Measurements from ENCODE around the gene EAPP. TPM values are rescaled to one million over a fixed set of nuclear protein-coding genes. Genes with fewer than 3 reads are reported as not detected.

EAPP gene
- total and polyA plus RNA-seq, 10 of the 15 experiments (the other 5 are each of a cell fraction or from before 2014, with no cell fraction given) = 23.5 to 94.6 (median 44.7) TPM

DNA sequence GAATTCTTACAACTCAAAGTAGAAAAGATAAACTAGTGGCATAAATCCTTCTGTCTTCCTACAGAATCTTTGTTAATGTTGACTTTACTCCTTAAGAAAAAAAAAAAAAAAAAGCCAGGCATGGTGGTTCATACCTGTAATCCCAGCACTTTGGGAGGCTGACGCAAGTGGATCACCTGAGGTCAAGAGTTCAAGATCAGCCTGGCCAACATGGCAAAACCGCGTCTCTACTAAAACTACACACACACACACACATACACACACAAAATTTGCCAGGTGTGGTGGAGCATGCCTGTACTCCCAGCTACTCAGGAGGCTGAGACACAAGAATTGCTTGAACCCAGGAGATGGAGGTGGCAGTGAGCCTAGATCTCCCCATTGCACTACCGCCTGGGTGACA lies 59.8 kb downstream of the EAPP start:
- 86% methylated on average over 4 of the region's 4 CpGs for WGBS (ENCODE audit: insufficient coverage, insufficient replicate concordance, low lambda C conversion rate, missing lambda C conversion rate)
- SMC1A ChIA-PET (ENCODE audit: uncharacterized antibody, unreplicated experiment) = no interaction called here
- Histone ChIP-seq H3K9ac (ENCODE audit: control insufficient read depth, insufficient read depth, low read length) (no peak overlapping the region), H4K20me1 (ENCODE audit: control insufficient read depth, insufficient read depth) (no peaks in the 10 kb centered on the region), H3K9me3 (replicated peaks; ENCODE audit: control insufficient read depth, insufficient read depth, low read length) (no peaks in the 10 kb centered on the region), H3K4me2 (ENCODE audit: control insufficient read depth, insufficient read depth) (no peak overlapping the region), H3K4me3 (no peak overlapping the region), H3K79me2 (ENCODE audit: control insufficient read depth, insufficient read depth, low read length) (no peaks in the 10 kb centered on the region), H3K36me3 (ENCODE audit: control insufficient read depth in 2 of 2, insufficient read depth in 2 of 2, low read length in 1 of 2) (no peaks in the 10 kb centered on the region), H3K27ac (ENCODE audit: control insufficient read depth, insufficient read depth) (no peak overlapping the region), H3K27me3 (replicated peaks in 1 of 2; ENCODE audit: control insufficient read depth in 2 of 2, insufficient read depth in 2 of 2, low read length in 1 of 2) (no peaks in the 10 kb centered on the region), H3K4me1 (ENCODE audit: control insufficient read depth, insufficient read depth, low read length) (no peaks in the 10 kb centered on the region), H2AFZ (ENCODE audit: control insufficient read depth, low read depth, low read length) (no peak overlapping the region)
- ATAC-seq (no peak), FAIRE-seq (no peak), DNase-seq (ENCODE audit: low read depth, low spot score) (no peak)
- intact Hi-C loops (cut with micrococcal nuclease; ENCODE audit: unreplicated experiment) = no loop called here
- CTCF ChIA-PET = no interaction called here
- RAD21 ChIA-PET (ENCODE audit: unreplicated experiment) = interaction anchor here (0.6 kb wide), 1 partner anchor 1141 kb away, joined by 3 read pairs; no protein-coding TSS in a partner anchor
- TF ChIP-seq NFIC (IDR thresholded peaks at IDR 0.05; ENCODE audit: low read depth, low read length) (no peak), MXI1 (IDR thresholded peaks at IDR 0.05; ENCODE audit: low read depth, low read length) (no peak), FOXM1 (IDR thresholded peaks at IDR 0.05; ENCODE audit: low read depth, low read length) (no peak), CBX3 (IDR thresholded peaks at IDR 0.05; ENCODE audit: borderline replicate concordance, low read depth) (no peak)
- TF ChIP-seq, protein P1, sequence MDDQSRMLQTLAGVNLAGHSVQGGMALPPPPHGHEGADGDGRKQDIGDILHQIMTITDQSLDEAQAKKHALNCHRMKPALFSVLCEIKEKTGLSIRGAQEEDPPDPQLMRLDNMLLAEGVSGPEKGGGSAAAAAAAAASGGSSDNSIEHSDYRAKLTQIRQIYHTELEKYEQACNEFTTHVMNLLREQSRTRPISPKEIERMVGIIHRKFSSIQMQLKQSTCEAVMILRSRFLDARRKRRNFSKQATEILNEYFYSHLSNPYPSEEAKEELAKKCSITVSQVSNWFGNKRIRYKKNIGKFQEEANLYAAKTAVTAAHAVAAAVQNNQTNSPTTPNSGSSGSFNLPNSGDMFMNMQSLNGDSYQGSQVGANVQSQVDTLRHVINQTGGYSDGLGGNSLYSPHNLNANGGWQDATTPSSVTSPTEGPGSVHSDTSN (IDR thresholded peaks at IDR 0.05; ENCODE audit: insufficient replicate concordance, low read depth, low read length) = no peak
- POLR2A ChIA-PET = no interaction called here
- in situ Hi-C loops (cut with MboI) = no loop called here
- BruUV-seq (replicated peaks) = no TSS peak

DNA sequence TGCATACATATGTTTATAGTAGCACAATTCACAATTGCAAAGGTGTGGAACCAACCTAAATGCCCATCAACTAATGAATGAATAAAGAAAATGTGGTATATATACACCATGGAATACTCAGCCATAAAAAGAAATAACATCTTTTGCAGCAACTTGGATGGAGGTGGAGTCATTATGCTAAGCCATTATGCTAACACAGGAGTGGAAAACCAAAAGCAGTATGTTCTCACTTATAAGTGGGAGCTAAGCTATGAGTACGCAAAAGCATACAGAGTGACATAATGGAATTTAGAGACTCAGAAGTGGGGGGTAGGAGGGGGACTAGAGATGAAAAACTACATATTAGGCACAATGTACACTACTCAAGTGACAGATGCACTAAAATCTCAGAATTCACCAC lies 61.2 kb downstream of the EAPP start:
- Histone ChIP-seq H3K4me2 (ENCODE audit: control insufficient read depth, insufficient read depth) (no peak overlapping the region), H4K20me1 (ENCODE audit: control insufficient read depth, insufficient read depth) (no peaks in the 10 kb centered on the region), H3K36me3 (ENCODE audit: control insufficient read depth in 2 of 2, insufficient read depth in 2 of 2, low read length in 1 of 2) (no peaks in the 10 kb centered on the region), H3K4me1 (ENCODE audit: control insufficient read depth, insufficient read depth, low read length) (no peaks in the 10 kb centered on the region), H3K27me3 (replicated peaks in 1 of 2; ENCODE audit: control insufficient read depth in 2 of 2, insufficient read depth in 2 of 2, low read length in 1 of 2) (no peaks in the 10 kb centered on the region), H3K9me3 (replicated peaks; ENCODE audit: control insufficient read depth, insufficient read depth, low read length) (no peaks in the 10 kb centered on the region), H3K79me2 (ENCODE audit: control insufficient read depth, insufficient read depth, low read length) (no peaks in the 10 kb centered on the region), H3K27ac (ENCODE audit: control insufficient read depth, insufficient read depth) (no peak overlapping the region), H2AFZ (ENCODE audit: control insufficient read depth, low read depth, low read length) (no peak overlapping the region), H3K9ac (ENCODE audit: control insufficient read depth, insufficient read depth, low read length) (no peak overlapping the region), H3K4me3 (no peak overlapping the region)
- WGBS (ENCODE audit: insufficient coverage, insufficient replicate concordance, low lambda C conversion rate, missing lambda C conversion rate) = 100% methylated on average over 1 of the region's 1 CpG
- ChIA-PET POLR2A (no interaction called here), CTCF (interaction anchor here (1.1 kb wide), 1 partner anchor 147 kb away, joined by 5 read pairs; no protein-coding TSS in a partner anchor), SMC1A (ENCODE audit: uncharacterized antibody, unreplicated experiment) (no interaction called here), RAD21 (ENCODE audit: unreplicated experiment) (interaction anchor here (0.5 kb wide), 1 partner anchor 952 kb away, joined by 4 read pairs; no protein-coding TSS in a partner anchor)
- in situ Hi-C loops (cut with MboI) = no loop called here
- ATAC-seq (no peak), DNase-seq (ENCODE audit: low read depth, low spot score) (no peak), FAIRE-seq (no peak)
- no TSS peak for BruUV-seq (replicated peaks)
- intact Hi-C loops (cut with micrococcal nuclease; ENCODE audit: unreplicated experiment) = no loop called here
- TF ChIP-seq RELA (IDR thresholded peaks at IDR 0.05; ENCODE audit: borderline replicate concordance, partially characterized antibody) (no peak), ZSCAN29 (IDR thresholded peaks at IDR 0.05) (no peak), BMI1 (IDR thresholded peaks at IDR 0.05; ENCODE audit: borderline replicate concordance) (no peak), BACH1 (IDR thresholded peaks at IDR 0.05; ENCODE audit: borderline replicate concordance) (no peak), SREBF1 (IDR thresholded peaks at IDR 0.05; ENCODE audit: low read length) (no peak), POU2F2 (IDR thresholded peaks at IDR 0.05; ENCODE audit: borderline replicate concordance, low read depth, low read length) (no peak), NRF1 (conservative IDR thresholded peaks at IDR 0.05; ENCODE audit: low read depth, low read length) (no peak)
- TF ChIP-seq, protein P2, sequence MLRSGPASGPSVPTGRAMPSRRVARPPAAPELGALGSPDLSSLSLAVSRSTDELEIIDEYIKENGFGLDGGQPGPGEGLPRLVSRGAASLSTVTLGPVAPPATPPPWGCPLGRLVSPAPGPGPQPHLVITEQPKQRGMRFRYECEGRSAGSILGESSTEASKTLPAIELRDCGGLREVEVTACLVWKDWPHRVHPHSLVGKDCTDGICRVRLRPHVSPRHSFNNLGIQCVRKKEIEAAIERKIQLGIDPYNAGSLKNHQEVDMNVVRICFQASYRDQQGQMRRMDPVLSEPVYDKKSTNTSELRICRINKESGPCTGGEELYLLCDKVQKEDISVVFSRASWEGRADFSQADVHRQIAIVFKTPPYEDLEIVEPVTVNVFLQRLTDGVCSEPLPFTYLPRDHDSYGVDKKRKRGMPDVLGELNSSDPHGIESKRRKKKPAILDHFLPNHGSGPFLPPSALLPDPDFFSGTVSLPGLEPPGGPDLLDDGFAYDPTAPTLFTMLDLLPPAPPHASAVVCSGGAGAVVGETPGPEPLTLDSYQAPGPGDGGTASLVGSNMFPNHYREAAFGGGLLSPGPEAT (IDR thresholded peaks at IDR 0.05; ENCODE audit: low read depth) = no peak
- TF ChIP-seq, protein P3, sequence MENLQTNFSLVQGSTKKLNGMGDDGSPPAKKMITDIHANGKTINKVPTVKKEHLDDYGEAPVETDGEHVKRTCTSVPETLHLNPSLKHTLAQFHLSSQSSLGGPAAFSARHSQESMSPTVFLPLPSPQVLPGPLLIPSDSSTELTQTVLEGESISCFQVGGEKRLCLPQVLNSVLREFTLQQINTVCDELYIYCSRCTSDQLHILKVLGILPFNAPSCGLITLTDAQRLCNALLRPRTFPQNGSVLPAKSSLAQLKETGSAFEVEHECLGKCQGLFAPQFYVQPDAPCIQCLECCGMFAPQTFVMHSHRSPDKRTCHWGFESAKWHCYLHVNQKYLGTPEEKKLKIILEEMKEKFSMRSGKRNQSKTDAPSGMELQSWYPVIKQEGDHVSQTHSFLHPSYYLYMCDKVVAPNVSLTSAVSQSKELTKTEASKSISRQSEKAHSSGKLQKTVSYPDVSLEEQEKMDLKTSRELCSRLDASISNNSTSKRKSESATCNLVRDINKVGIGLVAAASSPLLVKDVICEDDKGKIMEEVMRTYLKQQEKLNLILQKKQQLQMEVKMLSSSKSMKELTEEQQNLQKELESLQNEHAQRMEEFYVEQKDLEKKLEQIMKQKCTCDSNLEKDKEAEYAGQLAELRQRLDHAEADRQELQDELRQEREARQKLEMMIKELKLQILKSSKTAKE (IDR thresholded peaks at IDR 0.05; ENCODE audit: low read depth, poor library complexity, severe bottlenecking) = no peak
